Activated CD8-positive, alpha-beta T cell treated with anti-CD3 and anti-CD28 coated beads for 36 hours (primary cell): ENCODE data around the gene IGSF5. TPM values are rescaled to one million over a fixed set of nuclear protein-coding genes. Genes with fewer than 3 reads are reported as not detected.

Experiments
- ATAC-seq: fragments of 200-7000 bp; cut with Tn5 transposase; one replicate; pipeline ENCODE4 v1.10.0; 2021; ENCODE audit warnings: mild to moderate bottlenecking, moderate library complexity
- CTCF ChIA-PET: fragments of 350-600 bp; sonication (Branson Sonifier 250); formaldehyde crosslinking; loops from one replicate; lab custom pipeline; 2021; ENCODE audit warnings: antibody characterized with exemption; lab: Charles Lee
- POLR2A ChIA-PET: fragments of 350-600 bp; sonication (Branson Sonifier 250); formaldehyde crosslinking; loops from one replicate; lab custom pipeline; 2021; ENCODE audit warnings: antibody characterized with exemption; lab: Charles Lee
- DNase-seq: peaks from one replicate; pipeline ENCODE4 v3.0.0-alpha.2; 2020
- H3K27ac Mint-ChIP-seq: one replicate; pipeline ENCODE4 v1.8.0; 2021; ENCODE audit warnings: mild to moderate bottlenecking, mixed read lengths
- H3K27me3 Mint-ChIP-seq: one replicate; pipeline ENCODE4 v1.8.0; 2021; ENCODE audit warnings: mixed read lengths
- H3K36me3 Mint-ChIP-seq: one replicate; pipeline ENCODE4 v1.8.0; 2021; ENCODE audit warnings: low read depth, mixed read lengths
- H3K4me1 Mint-ChIP-seq: one replicate; pipeline ENCODE4 v1.8.0; 2021; ENCODE audit warnings: low read depth, mixed read lengths
- H3K4me3 Mint-ChIP-seq: one replicate; pipeline ENCODE4 v1.8.0; 2021; ENCODE audit warnings: mild to moderate bottlenecking, moderate library complexity, mixed read lengths
- H3K9me3 Mint-ChIP-seq: one replicate; pipeline ENCODE4 v1.8.0; 2021; ENCODE audit warnings: mixed read lengths
- CTCF ChIP-seq: fragments of 200-600 bp; IDR thresholded peaks from one replicate; pipeline ENCODE4 v1.8.0; 2022; ENCODE audit warnings: antibody characterized with exemption, mild to moderate bottlenecking
- intact Hi-C: fragments of 100-400 bp; cut with micrococcal nuclease; formaldehyde crosslinking; loops from one replicate; pipeline ENCODE4 v1.10.0; 2022
- total RNA-seq, 2 experiments: library from RNA; stranded (reverse); gene quantifications; one replicate each; pipeline ENCODE4 v1.2.3, GENCODE V29; 2021

IGSF5 gene
- total RNA-seq, 2 experiments from 2014 or later, result not detected

- Mint-ChIP-seq H3K27ac (no peak overlapping the region), H3K4me3 (no peak overlapping the region), H3K4me1 (no peaks in the 10 kb centered on the region), H3K27me3 (no peaks in the 10 kb centered on the region), H3K36me3 (no peaks in the 10 kb centered on the region), H3K9me3 (no peaks in the 10 kb centered on the region)
- ChIA-PET POLR2A (no interaction called here), CTCF (no interaction called here)
- DNase-seq (no peak), ATAC-seq (no peak)
- no peak for TF ChIP-seq CTCF
- intact Hi-C loops, result no loop called here
Observed at GRCh38 chr21:39800311-39800710, 55.3 kb downstream of the IGSF5 start.

- CTCF ChIA-PET, result no interaction called here
- POLR2A ChIA-PET, result no interaction called here
- ATAC-seq (no peak), DNase-seq (no peak)
- Mint-ChIP-seq H3K4me3 (no peak overlapping the region), H3K9me3 (no peaks in the 10 kb centered on the region), H3K4me1 (no peaks in the 10 kb centered on the region), H3K27me3 (no peaks in the 10 kb centered on the region), H3K27ac (no peak overlapping the region), H3K36me3 (no peaks in the 10 kb centered on the region)
- no peak for TF ChIP-seq CTCF
- intact Hi-C loops, result no loop called here
Observed at GRCh38 chr21:39802217-39802616, 57.2 kb downstream of the IGSF5 start.

- ATAC-seq, result no peak
- H3K9me3 Mint-ChIP-seq, result no peaks in the 10 kb centered on the region
- H3K27ac Mint-ChIP-seq, result no peak overlapping the region
- POLR2A ChIA-PET, result no interaction called here
- TF ChIP-seq CTCF, result no peak
- no peak overlapping the region for H3K4me3 Mint-ChIP-seq
- intact Hi-C loops, result no loop called here
- no peak for DNase-seq
- CTCF ChIA-PET, result no interaction called here
- no peaks in the 10 kb centered on the region for H3K4me1 Mint-ChIP-seq
- no peaks in the 10 kb centered on the region for H3K27me3 Mint-ChIP-seq
- H3K36me3 Mint-ChIP-seq, result no peaks in the 10 kb centered on the region
Observed at GRCh38 chr21:39803393-39803792, 58.4 kb downstream of the IGSF5 start.

DNA sequence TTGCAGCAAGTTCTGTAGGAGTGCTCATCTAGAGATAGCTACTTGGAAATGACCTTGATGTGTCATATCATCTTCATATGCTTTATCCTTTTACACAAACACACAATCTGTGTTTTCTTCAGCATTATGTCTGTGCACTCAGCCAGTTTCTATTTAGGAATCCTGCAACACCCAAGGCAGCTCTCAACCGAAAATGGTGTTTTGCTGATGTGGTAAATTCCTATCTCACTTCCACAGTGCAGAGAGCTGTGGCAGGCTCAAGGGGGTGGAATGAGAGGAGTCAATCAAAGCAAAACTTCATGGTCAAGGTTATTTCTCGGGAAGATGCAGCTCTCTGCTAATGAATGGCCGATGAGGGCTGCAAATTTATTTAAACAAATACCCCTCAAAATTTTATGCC is 59.3 kb downstream of the IGSF5 start:
- intact Hi-C loops, result no loop called here
- CTCF ChIA-PET, result no interaction called here

GRCh38 chr21:39805983-39806382 is 61.0 kb downstream of the IGSF5 start:
- Mint-ChIP-seq H3K27ac (no peak overlapping the region), H3K9me3 (no peaks in the 10 kb centered on the region), H3K4me1 (no peaks in the 10 kb centered on the region), H3K27me3 (peaks cover 1% of the 10 kb centered on the region), H3K4me3 (no peak overlapping the region), H3K36me3 (no peaks in the 10 kb centered on the region)
- POLR2A ChIA-PET, result no interaction called here
- intact Hi-C loops, result no loop called here
- no peak for DNase-seq
- ATAC-seq, result no peak
- TF ChIP-seq CTCF, result no peak
- CTCF ChIA-PET, result no interaction called here

More for the DNA sequence above, 59.3 kb downstream of the IGSF5 start:
- H3K36me3 Mint-ChIP-seq, result no peaks in the 10 kb centered on the region
- no peak overlapping the region for H3K4me3 Mint-ChIP-seq
- no peak overlapping the region for H3K27ac Mint-ChIP-seq
- TF ChIP-seq CTCF, result no peak
- POLR2A ChIA-PET, result no interaction called here
- H3K27me3 Mint-ChIP-seq, result peaks cover 1% of the 10 kb centered on the region
- no peaks in the 10 kb centered on the region for H3K9me3 Mint-ChIP-seq
- H3K4me1 Mint-ChIP-seq, result no peaks in the 10 kb centered on the region
- DNase-seq, result no peak
- no peak for ATAC-seq
